Heart left ventricle (tissue), 13 donors: ENCODE data around the gene CDC23.

ENCODE experiments used
- POLR2A ChIP-seq, 2 donors: fragments of 450-650 bp; IDR thresholded peaks; one replicate each; pipeline ENCODE4 v1.6.1; 2017; ENCODE audit warnings: antibody characterized with exemption in 2 of 2, mild to moderate bottlenecking in 2 of 2, moderate library complexity in 2 of 2
- TF ChIP-seq, protein P1 (sequence below), 12 donors: fragments of 200-600 bp; sonication (generic) in 4 of 12; IDR thresholded peaks; one replicate each; pipeline versions ENCODE4 v1.5.0 to v1.8.0; 2018 to 2022; ENCODE audit warnings: antibody characterized with exemption in 12 of 12, mild to moderate bottlenecking in 5 of 12
- donor health status: ischemic (EF 13 %, LVEDD 7.1; RV severe dilation, severe dysfunction).
- donor health status: DM: no; HTN: yes; CAD: no.
- donor health status: DM: no; HTN: no; CAD: no.
- donor health status: ischemic (EF 25% LVEDD 6.9; RV normal size, moderate dysfunction).
- donor health status: ischemic (EF 25% LVEDD 5.7; RV mildly dilated, moderate dysfunction).
- donor health status: ischemic (EF 35%, LVEDD 5.7; RV mildly dilated, moderate dysfunction).
- donor health status: nonischemic (EF 11% LVEDD 7.7; RV severe dilation, severe dysfunction).
- donor health status: DM: yes; HTN: yes; CAD: no.
- donor health status: PGD.
- donor health status: ischemic (EF 29% LVEDD 5.4; RV normal size, mild dysfunction).
- donor health status: nonischemic (EF 23%, LVEDD 6.1; RV moderate dilation, normal function).

DNA sequence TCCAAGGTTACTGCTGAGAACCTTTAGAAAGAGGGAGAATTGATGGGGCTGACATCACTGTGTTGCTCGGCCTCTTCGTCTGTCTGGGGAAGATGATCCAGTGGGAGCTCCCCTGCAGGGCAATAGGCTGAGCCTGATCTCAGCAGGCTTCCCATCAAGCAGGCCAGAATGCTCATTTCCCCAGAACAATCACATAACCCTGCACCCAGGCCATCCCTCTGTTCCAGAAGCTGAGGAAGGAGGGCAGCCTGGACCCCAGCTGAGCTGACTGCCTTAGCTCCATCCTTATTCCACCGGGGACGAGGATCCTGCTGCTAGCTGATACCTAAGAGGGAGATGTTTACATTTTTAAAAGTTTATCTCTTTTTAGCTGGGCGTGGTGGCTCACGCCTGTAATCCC, 11.6 kb upstream of the CDC23 start:
- TF ChIP-seq, protein P1, sequence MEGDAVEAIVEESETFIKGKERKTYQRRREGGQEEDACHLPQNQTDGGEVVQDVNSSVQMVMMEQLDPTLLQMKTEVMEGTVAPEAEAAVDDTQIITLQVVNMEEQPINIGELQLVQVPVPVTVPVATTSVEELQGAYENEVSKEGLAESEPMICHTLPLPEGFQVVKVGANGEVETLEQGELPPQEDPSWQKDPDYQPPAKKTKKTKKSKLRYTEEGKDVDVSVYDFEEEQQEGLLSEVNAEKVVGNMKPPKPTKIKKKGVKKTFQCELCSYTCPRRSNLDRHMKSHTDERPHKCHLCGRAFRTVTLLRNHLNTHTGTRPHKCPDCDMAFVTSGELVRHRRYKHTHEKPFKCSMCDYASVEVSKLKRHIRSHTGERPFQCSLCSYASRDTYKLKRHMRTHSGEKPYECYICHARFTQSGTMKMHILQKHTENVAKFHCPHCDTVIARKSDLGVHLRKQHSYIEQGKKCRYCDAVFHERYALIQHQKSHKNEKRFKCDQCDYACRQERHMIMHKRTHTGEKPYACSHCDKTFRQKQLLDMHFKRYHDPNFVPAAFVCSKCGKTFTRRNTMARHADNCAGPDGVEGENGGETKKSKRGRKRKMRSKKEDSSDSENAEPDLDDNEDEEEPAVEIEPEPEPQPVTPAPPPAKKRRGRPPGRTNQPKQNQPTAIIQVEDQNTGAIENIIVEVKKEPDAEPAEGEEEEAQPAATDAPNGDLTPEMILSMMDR (IDR thresholded peaks at IDR 0.05) = no peak
- no peak for TF ChIP-seq POLR2A (IDR thresholded peaks at IDR 0.05)
